GM12878 (cell line): ENCODE results near the gene STYXL2. TPM values are rescaled to one million over a fixed set of nuclear protein-coding genes. Genes with fewer than 3 reads are reported as not detected.

Experiments used
- ATAC-seq: fragments of 200-7000 bp; cut with Tn5 transposase; 3 replicates; pipeline ENCODE4 v1.9.1; 2020; ENCODE audit warnings: mild to moderate bottlenecking, moderate library complexity
- BruUV-seq: library from RNA; stranded (reverse); fragments of 400-500 nt; replicated peaks from 2 replicates; lab custom pipeline; 2021; lab: Mats Ljungman, UMichigan
- CTCF ChIA-PET: fragments of 300-600 bp; sonication (Branson Sonifier 250); formaldehyde crosslinking; extraction: SDS; loops from one replicate; lab custom pipeline; 2021; ENCODE audit warnings: inconsistent platforms; lab: Yijun Ruan, JAX
- POLR2A ChIA-PET: fragments of 350-600 bp; formaldehyde crosslinking; extraction: SDS; loops from one replicate; lab custom pipeline; 2021; ENCODE audit warnings: inconsistent platforms; lab: Charles Lee
- RAD21 ChIA-PET: fragments of 300-600 bp; sonication (Branson Sonifier 250); formaldehyde crosslinking; loops from one replicate; lab custom pipeline; 2023; ENCODE audit warnings: antibody characterized with exemption; ENCODE audit not compliant: unreplicated experiment; lab: Charles Lee
- SMC1A ChIA-PET: fragments of 300-600 bp; sonication (Branson Sonifier 250); formaldehyde crosslinking; loops from one replicate; lab custom pipeline; 2023; ENCODE audit not compliant: unreplicated experiment, uncharacterized antibody; lab: Charles Lee
- DNase-seq: peaks from one replicate; pipeline ENCODE4 v3.0.0-alpha.2; 2011; ENCODE audit warnings: low read depth, low spot score
- FAIRE-seq: peaks from 3 replicates; lab custom pipeline; 2011; peaks lifted over from hg19 to GRCh38; lab: Jason Lieb, UNC
- H2AFZ ChIP-seq: 2 replicates; pipeline ENCODE4 v1.6.0; 2011; ENCODE audit warnings: low read depth, low read length, control low read depth; ENCODE audit not compliant: control insufficient read depth
- H3K27ac ChIP-seq: 2 replicates; pipeline ENCODE4 v1.5.1; 2011; ENCODE audit warnings: control low read depth; ENCODE audit not compliant: control insufficient read depth, insufficient read depth
- H3K27me3 ChIP-seq, 2 experiments: replicated peaks in 1 of 2; 2 replicates each; pipeline versions ENCODE4 v1.6.0 to v1.6.1; 2011; ENCODE audit warnings: low read length in 1 of 2; ENCODE audit not compliant: control insufficient read depth in 2 of 2, insufficient read depth in 2 of 2
- H3K36me3 ChIP-seq, 2 experiments: 2 replicates each; pipeline ENCODE4 v1.5.1; 2011; ENCODE audit warnings: low read length in 1 of 2; ENCODE audit not compliant: control insufficient read depth in 2 of 2, insufficient read depth in 2 of 2
- H3K4me1 ChIP-seq: 2 replicates; pipeline ENCODE4 v1.6.1; 2011; ENCODE audit warnings: mild to moderate bottlenecking, low read length, moderate library complexity, mixed read lengths; ENCODE audit not compliant: control insufficient read depth, insufficient read depth
- H3K4me2 ChIP-seq: 2 replicates; pipeline ENCODE4 v1.6.0; 2011; ENCODE audit warnings: control low read depth; ENCODE audit not compliant: control insufficient read depth, insufficient read depth
- H3K4me3 ChIP-seq: fragments of 200-600 bp; sonication (generic); 2 replicates; pipeline ENCODE4 v1.5.1; 2016
- H3K79me2 ChIP-seq: 2 replicates; pipeline ENCODE4 v1.6.0; 2011; ENCODE audit warnings: low read length; ENCODE audit not compliant: control insufficient read depth, insufficient read depth
- H3K9ac ChIP-seq: 2 replicates; pipeline ENCODE4 v1.8.0; 2011; ENCODE audit warnings: low read length, control low read depth, mixed read lengths; ENCODE audit not compliant: control insufficient read depth, insufficient read depth
- H3K9me3 ChIP-seq: replicated peaks from 3 replicates; pipeline ENCODE4 v1.5.1; 2011; ENCODE audit warnings: mild to moderate bottlenecking, low read length; ENCODE audit not compliant: control insufficient read depth, insufficient read depth
- H4K20me1 ChIP-seq: 2 replicates; pipeline ENCODE4 v1.6.0; 2011; ENCODE audit not compliant: control insufficient read depth, insufficient read depth
- CREM ChIP-seq: IDR thresholded peaks from 2 replicates; pipeline ENCODE4 v1.6.1; 2014; ENCODE audit warnings: antibody characterized with exemption, low read depth
- HCFC1 ChIP-seq: fragments of 150-350 bp; IDR thresholded peaks from 2 replicates; pipeline ENCODE4 v1.6.1; 2014; ENCODE audit warnings: low read length
- IKZF2 ChIP-seq, 2 experiments: fragments of 450-650 bp; IDR thresholded peaks; 2 replicates each; pipeline ENCODE4 v1.6.1; 2017; ENCODE audit warnings: mild to moderate bottlenecking in 2 of 2, moderate library complexity in 2 of 2
- MYB ChIP-seq: fragments of 150-350 bp; IDR thresholded peaks from 2 replicates; pipeline ENCODE4 v1.6.1; 2014; ENCODE audit warnings: mild to moderate bottlenecking, low read depth, low read length, borderline replicate concordance
- NFXL1 ChIP-seq: fragments of 450-650 bp; IDR thresholded peaks from 2 replicates; pipeline ENCODE4 v1.6.1; 2017; ENCODE audit warnings: antibody characterized with exemption, mild to moderate bottlenecking, borderline replicate concordance
- PAX5 ChIP-seq: IDR thresholded peaks from 2 replicates; pipeline ENCODE4 v1.6.1; 2011; ENCODE audit warnings: low read depth, low read length, borderline replicate concordance
- POLR2AphosphoS2 ChIP-seq: IDR thresholded peaks from 2 replicates; pipeline ENCODE4 v1.6.1; 2011; ENCODE audit warnings: low read depth, mild to moderate bottlenecking, low read length, improper control_type of control experiment, moderate library complexity
- RB1 ChIP-seq: fragments of 450-650 bp; formaldehyde crosslinking; IDR thresholded peaks from 2 replicates; pipeline ENCODE4 v1.6.1; 2017; ENCODE audit warnings: mild to moderate bottlenecking, borderline replicate concordance
- RFX5 ChIP-seq: IDR thresholded peaks from 2 replicates; pipeline ENCODE4 v1.6.1; 2011; ENCODE audit warnings: low read depth, low read length, improper control_type of control experiment
- RUNX3 ChIP-seq: IDR thresholded peaks from 2 replicates; pipeline ENCODE4 v1.6.1; 2012; ENCODE audit warnings: low read length, inconsistent platforms
- SMC3 ChIP-seq: IDR thresholded peaks from 2 replicates; pipeline ENCODE4 v1.6.1; 2011; ENCODE audit warnings: low read length, improper control_type of control experiment, borderline replicate concordance
- TARDBP ChIP-seq: IDR thresholded peaks from 2 replicates; pipeline ENCODE4 v1.6.1; 2016; ENCODE audit warnings: borderline replicate concordance
- YY1 ChIP-seq: IDR thresholded peaks from 2 replicates; pipeline ENCODE4 v1.6.1; 2011; ENCODE audit warnings: low read depth, mild to moderate bottlenecking, low read length
- WGBS: methylation state at CpG from one replicate; pipeline ENCODE4 v1.1.6; 2016; ENCODE audit warnings: low lambda C conversion rate; ENCODE audit not compliant: insufficient replicate concordance, insufficient coverage; ENCODE audit errors: missing lambda C conversion rate; 5-methylcytosine and 5-hydroxymethylcytosine counted together
- in situ Hi-C: fragments of 300-500 bp; cut with MboI; formaldehyde crosslinking; loops from 9 replicates; pipeline ENCODE4 v1.14.3; 2018; ENCODE audit warnings: mixed read lengths
- intact Hi-C: fragments of 100-400 bp; cut with micrococcal nuclease; formaldehyde crosslinking; loops from one replicate; pipeline ENCODE4 v1.14.2; 2022; ENCODE audit not compliant: unreplicated experiment
- polyA plus RNA-seq, 11 experiments: library from polyadenylated mRNA; depleted of rRNA in 4 of 11; unstranded in 6 of 11; stranded (reverse) in 5 of 11; fragments of >200 nt; fragmentation: Nextera tagmentation in 4 of 11; fragmentation: Illumina TruSeq in 1 of 11; extraction: Ambion mirVana in 4 of 11; extraction: Trizol in 1 of 11; gene quantifications; 1 replicate in 1 of 11; 2 replicates in 10 of 11; pipeline versions ENCODE4 v1.2.1 to v1.2.3, GENCODE V29; 2011 to 2016; ENCODE audit warnings: inconsistent platforms in 2 of 11, missing spikeins in 2 of 11, low read depth in 1 of 11
- total RNA-seq, 4 experiments: library from RNA; depleted of rRNA in 3 of 4; stranded (reverse); fragments of >200 nt in 3 of 4; fragmentation: Illumina TruSeq in 1 of 4; extraction: Trizol in 1 of 4; gene quantifications; 2 replicates each; pipeline versions ENCODE4 v1.2.1 to v1.2.3, GENCODE V29; 2013 to 2021
- TF ChIP-seq, protein P1 (sequence below): fragments of 450-650 bp; IDR thresholded peaks from 2 replicates; pipeline ENCODE4 v1.6.1; 2016; ENCODE audit warnings: mild to moderate bottlenecking
- TF ChIP-seq, protein P2 (sequence below): IDR thresholded peaks from 2 replicates; pipeline ENCODE4 v1.6.1; 2011; ENCODE audit warnings: mild to moderate bottlenecking, low read depth, low read length, moderate library complexity; ENCODE audit not compliant: insufficient replicate concordance
- TF ChIP-seq, protein P3 (sequence below), 3 experiments: IDR thresholded peaks in 2 of 3; conservative IDR thresholded peaks in 1 of 3; 2 replicates each; pipeline ENCODE4 v1.5.1; 2011; ENCODE audit warnings: low read depth in 3 of 3, low read length in 3 of 3, mild to moderate bottlenecking in 3 of 3, control low read depth in 2 of 3, moderate library complexity in 2 of 3, inconsistent platforms in 1 of 3, mixed read lengths in 1 of 3; ENCODE audit not compliant: control insufficient read depth in 2 of 3, insufficient read depth in 1 of 3; ENCODE audit errors: extremely low read depth in 1 of 3

STYXL2 gene
- total and polyA plus RNA-seq, 10 of the 15 experiments (the other 5 are each of a cell fraction or from before 2014, with no cell fraction given): under 0.01 to 0.08 (median 0.03) TPM; not detected in 7

DNA sequence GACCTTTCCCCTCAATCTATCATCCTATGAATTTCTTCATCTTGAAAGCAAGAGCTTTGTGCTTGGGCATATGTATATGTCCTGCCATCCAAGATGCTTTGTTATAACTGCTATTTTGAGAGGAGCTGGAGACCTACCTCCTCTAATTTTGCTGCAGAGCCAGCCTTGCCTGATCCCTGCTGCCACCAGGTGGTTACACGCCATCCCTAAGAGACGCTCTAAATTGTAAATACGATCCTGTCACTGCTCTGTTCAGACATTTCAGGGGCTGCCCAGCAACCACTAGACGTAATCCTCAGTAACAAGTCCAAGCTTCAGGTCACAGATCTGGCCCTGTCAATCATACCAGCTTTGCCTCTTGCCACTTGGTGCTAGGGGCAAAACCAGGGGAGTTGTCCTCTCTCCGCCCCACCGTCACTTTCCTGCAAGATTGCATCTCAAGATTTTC is 36.6 kb upstream of the STYXL2 start (continued):
- TF ChIP-seq, protein P1, sequence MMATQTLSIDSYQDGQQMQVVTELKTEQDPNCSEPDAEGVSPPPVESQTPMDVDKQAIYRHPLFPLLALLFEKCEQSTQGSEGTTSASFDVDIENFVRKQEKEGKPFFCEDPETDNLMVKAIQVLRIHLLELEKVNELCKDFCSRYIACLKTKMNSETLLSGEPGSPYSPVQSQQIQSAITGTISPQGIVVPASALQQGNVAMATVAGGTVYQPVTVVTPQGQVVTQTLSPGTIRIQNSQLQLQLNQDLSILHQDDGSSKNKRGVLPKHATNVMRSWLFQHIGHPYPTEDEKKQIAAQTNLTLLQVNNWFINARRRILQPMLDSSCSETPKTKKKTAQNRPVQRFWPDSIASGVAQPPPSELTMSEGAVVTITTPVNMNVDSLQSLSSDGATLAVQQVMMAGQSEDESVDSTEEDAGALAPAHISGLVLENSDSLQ: peak; percentile 84
- TF ChIP-seq, protein P2, sequence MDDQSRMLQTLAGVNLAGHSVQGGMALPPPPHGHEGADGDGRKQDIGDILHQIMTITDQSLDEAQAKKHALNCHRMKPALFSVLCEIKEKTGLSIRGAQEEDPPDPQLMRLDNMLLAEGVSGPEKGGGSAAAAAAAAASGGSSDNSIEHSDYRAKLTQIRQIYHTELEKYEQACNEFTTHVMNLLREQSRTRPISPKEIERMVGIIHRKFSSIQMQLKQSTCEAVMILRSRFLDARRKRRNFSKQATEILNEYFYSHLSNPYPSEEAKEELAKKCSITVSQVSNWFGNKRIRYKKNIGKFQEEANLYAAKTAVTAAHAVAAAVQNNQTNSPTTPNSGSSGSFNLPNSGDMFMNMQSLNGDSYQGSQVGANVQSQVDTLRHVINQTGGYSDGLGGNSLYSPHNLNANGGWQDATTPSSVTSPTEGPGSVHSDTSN: peak; percentile 70
- no peak for TF ChIP-seq HCFC1

DNA sequence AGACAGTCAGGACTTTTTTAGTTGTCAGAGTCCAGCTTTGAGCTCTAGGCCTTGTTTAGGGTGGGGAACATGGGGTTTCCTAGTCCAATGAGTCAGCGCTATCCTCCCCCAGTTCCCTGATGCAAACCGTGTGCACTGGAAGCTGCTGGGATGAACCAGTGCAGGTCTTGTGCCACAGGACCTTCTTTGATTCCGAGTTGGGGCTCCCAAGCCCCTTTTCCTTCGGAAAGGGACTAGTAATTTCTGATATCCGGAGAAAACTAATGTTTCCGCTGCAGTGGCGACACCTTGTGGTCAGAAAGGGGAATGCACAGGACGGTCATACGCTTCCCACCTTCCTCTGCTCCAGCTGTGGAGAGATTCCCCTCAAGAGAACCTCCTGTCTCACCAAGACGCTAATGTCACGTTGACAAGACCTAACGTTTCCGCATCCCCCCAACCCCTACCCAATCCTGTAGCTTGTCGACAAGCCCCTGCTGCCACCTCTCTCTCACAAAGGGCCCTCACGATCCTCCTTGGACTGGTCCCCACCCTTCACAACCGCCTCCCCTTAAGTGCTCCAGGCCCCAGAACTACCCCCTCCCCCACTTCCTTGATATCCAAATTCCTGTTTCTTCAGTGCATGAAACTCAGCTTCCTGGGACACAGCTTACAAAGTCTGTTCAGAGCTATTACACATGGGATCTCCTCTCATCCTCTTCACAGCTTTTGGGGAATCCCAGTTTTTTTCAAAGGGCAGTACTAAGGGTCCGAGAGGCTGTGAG is 34.6 kb upstream of the STYXL2 start:
- no peak overlapping the region; the same call in 1 of the 2 replicates for H3K9ac ChIP-seq
- peak; percentile 75 for ATAC-seq
- no peaks in the 10 kb centered on the region for H3K9me3 ChIP-seq
- peak; percentile 97 for FAIRE-seq
- no peak for DNase-seq
- H3K4me2 ChIP-seq: peak overlapping the region; percentile 51; the same call in 1 of the 2 replicates
- no peaks in the 10 kb centered on the region for H3K79me2 ChIP-seq
- intact Hi-C loops (loop anchor here (1.0 to 5.0 kb wide), 2 partner anchors 82 to 149 kb away; partner anchors contain the start of gene ILDR2), in situ Hi-C loops (loop anchor here (5.0 kb wide), 1 partner anchor 142 kb away; no protein-coding TSS in a partner anchor)
- ChIA-PET SMC1A (interaction anchor here (0.6 to 10.4 kb wide), 29 partner anchors 8 to 580 kb away, joined by 3 to 384 read pairs (median 4); partner anchors contain the start of genes POGK, POU2F1 and TADA1), POLR2A (interaction anchor here (0.8 to 1.9 kb wide), 3 partner anchors 143 to 149 kb away, joined by 3 to 9 read pairs (median 4); no protein-coding TSS in a partner anchor), CTCF (interaction anchor here (0.6 to 18.3 kb wide), 82 partner anchors 8 to 1133 kb away, joined by 3 to 734 read pairs (median 4); partner anchors contain the start of genes CREG1, POGK, POU2F1 and STYXL2), RAD21 (interaction anchor here (0.7 to 7.8 kb wide), 15 partner anchors 9 to 580 kb away, joined by 3 to 305 read pairs (median 4); partner anchors contain the start of gene POU2F1)
- 11% methylated on average over 17 of the region's 17 CpGs for WGBS
- no peaks in the 10 kb centered on the region for H3K36me3 ChIP-seq
- no peaks in the 10 kb centered on the region for H3K27me3 ChIP-seq
- H3K4me1 ChIP-seq: 0 out of 2 replicates have a peak, but pooled peaks cover 3% of the 10 kb centered on the region
- H3K4me3 ChIP-seq: no peak overlapping the region
- peak overlapping the region; percentile 93 for H2AFZ ChIP-seq
- no peak overlapping the region for H3K27ac ChIP-seq
- no TSS peak for BruUV-seq
- no peaks in the 10 kb centered on the region for H4K20me1 ChIP-seq
- TF ChIP-seq RB1: 0 out of 2 replicates have a peak, but pooled peaks have one; percentile 51
- TF ChIP-seq IKZF2 (IDR thresholded peaks at IDR 0.05): 0 out of 4 replicates have a peak, but pooled peaks of 1 of the 2 experiments have one; percentile 9
- no peak for TF ChIP-seq TARDBP
- peak; percentile 95 for TF ChIP-seq SMC3
- TF ChIP-seq RUNX3: 0 out of 2 replicates have a peak, but pooled peaks have one; percentile 27
- no peak for TF ChIP-seq PAX5
- TF ChIP-seq, protein P3, sequence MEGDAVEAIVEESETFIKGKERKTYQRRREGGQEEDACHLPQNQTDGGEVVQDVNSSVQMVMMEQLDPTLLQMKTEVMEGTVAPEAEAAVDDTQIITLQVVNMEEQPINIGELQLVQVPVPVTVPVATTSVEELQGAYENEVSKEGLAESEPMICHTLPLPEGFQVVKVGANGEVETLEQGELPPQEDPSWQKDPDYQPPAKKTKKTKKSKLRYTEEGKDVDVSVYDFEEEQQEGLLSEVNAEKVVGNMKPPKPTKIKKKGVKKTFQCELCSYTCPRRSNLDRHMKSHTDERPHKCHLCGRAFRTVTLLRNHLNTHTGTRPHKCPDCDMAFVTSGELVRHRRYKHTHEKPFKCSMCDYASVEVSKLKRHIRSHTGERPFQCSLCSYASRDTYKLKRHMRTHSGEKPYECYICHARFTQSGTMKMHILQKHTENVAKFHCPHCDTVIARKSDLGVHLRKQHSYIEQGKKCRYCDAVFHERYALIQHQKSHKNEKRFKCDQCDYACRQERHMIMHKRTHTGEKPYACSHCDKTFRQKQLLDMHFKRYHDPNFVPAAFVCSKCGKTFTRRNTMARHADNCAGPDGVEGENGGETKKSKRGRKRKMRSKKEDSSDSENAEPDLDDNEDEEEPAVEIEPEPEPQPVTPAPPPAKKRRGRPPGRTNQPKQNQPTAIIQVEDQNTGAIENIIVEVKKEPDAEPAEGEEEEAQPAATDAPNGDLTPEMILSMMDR (IDR thresholded peaks at IDR 0.05 in 2 of 3, conservative IDR thresholded peaks at IDR 0.05 in 1 of 3; ENCODE audit: control insufficient read depth in 2 of 3, extremely low read depth in 1 of 3, insufficient read depth in 1 of 3, low read depth in 3 of 3, low read length in 3 of 3): peak; percentile 87 to 90 (median 88)
- no peak for TF ChIP-seq MYB
- TF ChIP-seq POLR2AphosphoS2: no peak
- TF ChIP-seq RFX5: no peak
- no peak for TF ChIP-seq NFXL1
- TF ChIP-seq YY1: peak; percentile 68; the same call in 1 of the 2 replicates
- no peak for TF ChIP-seq CREM
